Stimulated activated naive B cell treated with anti-CD40 and anti-IgM and Interleukin-4, amounts not matched to agents 10 μg/mL and 1 μg/mL and 100 μg/mL, for 72 hours (primary cell): Measurements from ENCODE around the gene DSG1.

Source experiments
- ATAC-seq, 2 donors: fragments of 150-1000 bp; cut with Tn5 transposase; replicated peaks; 2 replicates each; pipeline ENCODE4 v1.10.0; 2021; ENCODE audit warnings: moderate library complexity in 1 of 2
- DNase-seq: peaks from one replicate; pipeline ENCODE4 v3.0.0; 2021
- H3K27ac Mint-ChIP-seq: one replicate; pipeline ENCODE4 v1.8.0; 2022; ENCODE audit warnings: mild to moderate bottlenecking, mixed read lengths
- H3K27me3 Mint-ChIP-seq, 2 donors: one replicate each; pipeline ENCODE4 v1.8.0; 2022; ENCODE audit warnings: mixed read lengths in 2 of 2
- H3K36me3 Mint-ChIP-seq, 2 donors: one replicate each; pipeline ENCODE4 v1.8.0; 2022; ENCODE audit warnings: mixed read lengths in 2 of 2, mild to moderate bottlenecking in 1 of 2
- H3K4me1 Mint-ChIP-seq, 2 donors: one replicate each; pipeline ENCODE4 v1.8.0; 2022; ENCODE audit warnings: mixed read lengths in 2 of 2, mild to moderate bottlenecking in 1 of 2
- H3K4me3 Mint-ChIP-seq, 2 donors: one replicate each; pipeline ENCODE4 v1.8.0; 2022; ENCODE audit warnings: mild to moderate bottlenecking in 2 of 2, mixed read lengths in 2 of 2, moderate library complexity in 1 of 2
- H3K9me3 Mint-ChIP-seq, 2 donors: one replicate each; pipeline ENCODE4 v1.8.0; 2022; ENCODE audit warnings: mixed read lengths in 2 of 2, mild to moderate bottlenecking in 1 of 2

Gene DSG1

DNA sequence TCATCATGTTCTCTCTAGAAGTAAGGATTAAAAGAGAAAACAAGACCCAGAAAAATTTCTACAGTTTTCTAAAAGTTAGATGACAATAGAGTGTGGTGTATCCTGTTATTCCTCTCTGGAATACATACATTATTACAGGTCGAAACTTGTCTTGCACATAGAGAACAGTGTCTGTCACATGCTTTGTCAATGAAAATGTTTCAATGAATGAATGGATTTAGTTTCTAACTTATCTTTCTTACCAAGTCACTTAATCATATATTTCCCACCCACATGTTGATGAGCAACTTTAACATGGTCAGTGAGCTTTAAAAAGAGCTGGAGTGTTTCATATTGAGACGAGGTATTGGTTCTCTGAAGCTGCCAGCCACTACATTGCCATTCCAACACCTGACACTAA, 63.0 kb downstream of the DSG1 start:
- no peak for ATAC-seq
- Mint-ChIP-seq H3K36me3 (no peaks in the 10 kb centered on the region), H3K9me3 (peaks cover 0 to 2% of the 10 kb centered on the region in 2 donors), H3K27me3 (no peaks in the 10 kb centered on the region), H3K4me3 (no peak overlapping the region), H3K4me1 (no peaks in the 10 kb centered on the region), H3K27ac (no peak overlapping the region)
- no peak for DNase-seq

DNA sequence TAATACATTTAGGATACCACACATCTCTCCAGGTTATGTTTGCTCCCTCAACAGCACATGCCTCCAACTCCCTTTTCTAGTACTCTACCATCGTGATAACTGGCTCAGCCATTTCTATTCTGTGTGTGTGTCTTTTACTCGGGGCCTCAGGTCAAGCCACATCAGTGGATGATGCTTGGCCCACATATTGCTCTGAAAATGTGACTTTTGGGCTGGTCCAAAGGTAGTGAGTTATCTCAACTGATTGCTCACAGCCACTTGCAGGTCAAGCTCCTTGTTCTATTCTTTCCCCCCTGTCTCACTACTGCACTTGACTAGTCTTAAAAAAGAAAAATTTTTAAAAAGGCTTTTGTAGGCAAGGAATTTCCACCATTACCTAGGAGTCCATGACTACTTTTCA, 64.1 kb downstream of the DSG1 start:
- H3K9me3 Mint-ChIP-seq: peaks cover 0 to 2% of the 10 kb centered on the region in 2 donors
- H3K27ac Mint-ChIP-seq: no peak overlapping the region

DNA sequence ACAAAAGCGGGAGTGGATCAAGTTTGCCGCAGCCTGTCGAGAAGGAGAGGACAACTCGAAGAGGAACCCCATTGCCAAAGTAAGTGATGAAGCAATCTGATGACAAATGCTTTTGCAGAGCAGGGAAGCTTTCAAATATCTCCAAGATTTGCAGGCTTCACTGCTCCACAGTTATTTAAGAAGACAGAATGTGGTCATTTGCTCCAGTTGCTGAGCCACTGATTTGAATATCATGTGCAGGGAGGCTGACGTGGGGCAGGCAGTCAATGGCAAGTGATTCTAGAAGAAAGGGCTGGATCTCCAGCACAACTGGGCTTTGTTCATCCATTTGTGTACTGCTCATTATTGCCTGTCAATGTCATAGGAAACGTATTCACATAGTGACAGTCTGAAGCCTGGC, 68.8 kb downstream of the DSG1 start:
- Mint-ChIP-seq H3K9me3 (no peaks in the 10 kb centered on the region), H3K4me3 (no peak overlapping the region), H3K36me3 (no peaks in the 10 kb centered on the region), H3K4me1 (no peaks in the 10 kb centered on the region), H3K27ac (no peak overlapping the region), H3K27me3 (no peaks in the 10 kb centered on the region)
- DNase-seq (no peak), ATAC-seq (no peak)

More for the DNA sequence above, 64.1 kb downstream of the DSG1 start:
- ATAC-seq: no peak
- no peaks in the 10 kb centered on the region for H3K36me3 Mint-ChIP-seq
- no peaks in the 10 kb centered on the region for H3K27me3 Mint-ChIP-seq
- no peak for DNase-seq
- H3K4me3 Mint-ChIP-seq: no peak overlapping the region
- H3K4me1 Mint-ChIP-seq: no peaks in the 10 kb centered on the region

DNA sequence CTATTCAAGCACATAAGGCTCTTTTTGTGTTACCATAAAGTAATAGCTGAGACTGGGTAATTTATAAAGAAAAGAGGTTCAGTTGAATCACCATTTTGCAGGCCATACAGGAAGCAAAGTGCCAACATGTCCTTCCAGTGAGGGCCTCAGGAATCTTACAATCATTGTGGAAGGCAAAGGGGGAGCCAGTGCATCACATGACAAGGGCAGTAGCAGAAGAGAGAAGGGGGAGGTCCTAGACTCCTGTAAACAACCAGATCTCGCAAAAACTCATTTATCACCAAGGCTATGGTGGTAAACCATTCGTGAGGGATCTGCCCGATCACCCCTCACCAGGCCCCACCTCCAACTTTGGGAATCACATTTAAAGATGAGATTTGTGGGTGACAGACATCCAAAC, 75.3 kb downstream of the DSG1 start:
- H3K27ac Mint-ChIP-seq: no peak overlapping the region
- no peaks in the 10 kb centered on the region for H3K36me3 Mint-ChIP-seq
- H3K27me3 Mint-ChIP-seq: no peaks in the 10 kb centered on the region
- no peaks in the 10 kb centered on the region for H3K9me3 Mint-ChIP-seq
- no peak overlapping the region for H3K4me3 Mint-ChIP-seq
- no peaks in the 10 kb centered on the region for H3K4me1 Mint-ChIP-seq
- ATAC-seq (no peak), DNase-seq (no peak)

DNA sequence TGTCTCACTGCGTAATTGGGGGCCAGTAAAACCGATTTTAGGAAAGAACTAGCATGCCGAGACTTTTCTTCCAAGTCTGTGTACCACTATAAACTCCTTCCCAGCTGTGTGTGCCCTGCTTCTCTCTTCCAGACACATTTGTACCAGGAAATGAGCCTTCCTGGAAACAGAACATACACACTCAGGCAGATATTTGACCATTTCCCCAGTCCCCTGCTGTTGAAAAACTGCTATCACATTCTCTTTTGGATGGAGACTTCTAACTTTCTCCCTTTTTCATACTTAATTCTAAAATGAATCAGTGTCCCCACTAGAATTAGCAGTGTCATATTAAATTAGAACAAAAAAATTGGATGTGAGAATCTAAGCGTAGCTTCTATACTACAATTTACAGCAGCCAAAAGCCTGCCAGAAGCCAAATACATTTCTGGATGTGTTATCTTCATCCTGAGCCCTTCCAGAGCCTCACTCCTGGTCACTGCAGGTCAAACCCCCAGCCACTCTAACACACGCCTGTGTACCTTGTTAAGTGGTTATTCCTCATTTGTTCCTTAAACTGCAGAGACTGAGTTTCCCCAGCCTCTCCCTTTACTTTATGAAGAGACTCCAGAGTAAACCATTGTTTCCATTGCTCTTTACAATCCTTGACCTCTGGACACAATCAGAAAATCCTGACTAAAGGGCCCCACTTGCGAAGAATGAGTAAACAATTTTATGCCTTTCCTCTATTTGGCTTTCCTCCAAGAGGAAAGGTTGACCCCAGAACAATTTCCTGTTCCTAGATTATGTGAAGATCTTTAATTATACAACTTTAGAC, 79.0 kb downstream of the DSG1 start:
- Mint-ChIP-seq H3K36me3 (no peaks in the 10 kb centered on the region), H3K9me3 (no peaks in the 10 kb centered on the region)

DNA sequence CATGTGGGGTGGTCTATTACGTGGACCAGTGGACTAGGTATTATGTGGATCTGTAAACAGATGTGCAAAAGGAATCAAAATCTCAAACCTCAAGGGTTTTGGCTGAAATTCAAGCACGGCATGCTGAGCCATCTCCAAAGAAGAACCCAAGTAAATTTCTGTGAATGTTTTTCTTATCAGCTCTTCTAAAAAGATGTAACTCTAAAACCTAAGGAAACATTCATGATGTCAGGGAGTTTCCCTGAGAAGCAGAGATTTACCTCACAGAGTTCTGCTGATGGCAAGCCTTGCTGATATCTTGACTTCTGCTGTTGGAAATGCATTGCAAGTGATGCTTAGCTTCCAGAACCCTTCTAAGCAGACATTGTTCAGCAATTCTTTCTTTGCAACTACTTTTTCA, 80.2 kb downstream of the DSG1 start:
- no peaks in the 10 kb centered on the region for H3K36me3 Mint-ChIP-seq
- H3K4me3 Mint-ChIP-seq: no peak overlapping the region
- no peaks in the 10 kb centered on the region for H3K4me1 Mint-ChIP-seq
- H3K27me3 Mint-ChIP-seq: no peaks in the 10 kb centered on the region
- ATAC-seq (no peak), DNase-seq (no peak)
- H3K9me3 Mint-ChIP-seq: no peaks in the 10 kb centered on the region
- no peak overlapping the region for H3K27ac Mint-ChIP-seq

More for the DNA sequence above, 79.0 kb downstream of the DSG1 start:
- no peak overlapping the region for H3K27ac Mint-ChIP-seq
- H3K27me3 Mint-ChIP-seq: no peaks in the 10 kb centered on the region
- no peak for DNase-seq
- no peak for ATAC-seq
- no peak overlapping the region for H3K4me3 Mint-ChIP-seq
- H3K4me1 Mint-ChIP-seq: no peaks in the 10 kb centered on the region

DNA sequence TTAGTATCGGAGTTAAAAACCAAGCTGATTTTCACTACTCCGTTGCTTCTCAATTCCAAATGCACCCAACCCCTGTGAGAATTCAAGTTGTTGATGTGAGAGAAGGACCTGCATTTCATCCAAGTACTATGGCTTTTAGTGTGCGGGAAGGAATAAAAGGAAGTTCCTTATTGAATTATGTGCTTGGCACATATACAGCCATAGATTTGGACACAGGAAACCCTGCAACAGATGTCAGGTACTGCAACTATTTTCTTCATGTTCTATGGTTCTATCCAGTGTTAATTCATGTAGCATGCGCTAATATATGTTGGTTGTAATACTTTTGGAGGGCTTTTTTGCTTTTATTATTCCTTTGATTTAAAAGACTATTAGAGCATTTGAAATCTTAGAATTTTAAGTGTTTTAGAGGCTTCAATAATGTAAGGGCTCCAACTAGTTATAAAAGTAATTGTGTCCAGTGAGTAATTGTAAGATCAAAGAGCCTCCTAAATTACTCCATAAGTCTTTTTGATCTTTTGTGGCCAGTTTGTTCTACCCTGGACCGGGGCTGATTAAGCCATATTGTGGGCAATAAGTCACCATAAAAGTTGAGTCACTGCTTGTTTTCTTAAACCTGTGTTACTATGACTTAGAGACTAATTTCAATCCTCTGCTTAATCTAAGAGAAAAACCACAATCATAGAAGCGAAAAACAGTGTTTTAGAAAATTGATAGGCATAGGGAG, 81.5 kb downstream of the DSG1 start:
- Mint-ChIP-seq H3K36me3 (no peaks in the 10 kb centered on the region), H3K4me3 (no peak overlapping the region), H3K27ac (no peak overlapping the region), H3K9me3 (no peaks in the 10 kb centered on the region), H3K4me1 (no peaks in the 10 kb centered on the region), H3K27me3 (no peaks in the 10 kb centered on the region)
- DNase-seq (no peak), ATAC-seq (no peak)

DNA sequence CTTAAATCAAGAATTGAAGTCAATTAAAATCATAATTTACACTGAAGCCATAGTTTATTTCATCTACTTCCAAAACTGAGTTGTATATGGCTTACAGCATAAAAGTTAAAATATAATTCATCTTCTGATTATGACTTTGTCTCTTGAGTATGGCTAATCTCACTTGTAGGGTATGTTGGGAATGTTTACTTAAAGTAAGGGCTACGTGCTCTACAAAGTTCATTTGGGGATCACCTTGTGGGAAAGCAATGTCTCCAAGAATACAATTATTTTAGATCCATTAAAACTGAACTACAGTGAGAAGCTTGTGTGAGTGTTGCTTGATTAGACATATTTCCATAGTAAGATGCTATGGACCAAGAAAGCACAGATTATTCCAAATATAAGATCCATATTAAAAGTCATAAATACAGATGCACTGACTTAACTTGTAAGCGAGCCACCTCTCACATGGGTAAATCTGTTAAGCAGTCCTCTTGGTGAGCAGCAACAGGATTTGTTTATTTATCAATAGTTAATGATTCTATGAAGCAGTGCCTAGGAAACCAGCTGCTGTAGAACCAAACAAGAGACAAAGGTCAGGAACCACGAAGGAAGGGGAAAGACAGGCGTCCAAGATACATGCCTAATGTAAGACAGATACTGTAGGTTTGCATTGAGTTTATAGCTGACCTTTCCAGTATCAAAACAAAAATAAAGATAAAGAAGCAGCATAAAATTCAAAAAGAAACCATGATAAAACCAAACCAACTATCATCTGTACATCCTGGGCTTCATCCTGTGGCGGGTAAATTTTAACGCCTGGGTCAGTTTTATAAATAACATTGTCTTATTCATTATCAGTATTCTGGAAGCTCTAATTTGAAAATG, 83.4 kb downstream of the DSG1 start:
- Mint-ChIP-seq H3K27me3 (no peaks in the 10 kb centered on the region), H3K4me1 (no peaks in the 10 kb centered on the region), H3K4me3 (no peak overlapping the region), H3K27ac (no peak overlapping the region), H3K36me3 (no peaks in the 10 kb centered on the region), H3K9me3 (no peaks in the 10 kb centered on the region)
- DNase-seq (no peak), ATAC-seq (no peak)

DNA sequence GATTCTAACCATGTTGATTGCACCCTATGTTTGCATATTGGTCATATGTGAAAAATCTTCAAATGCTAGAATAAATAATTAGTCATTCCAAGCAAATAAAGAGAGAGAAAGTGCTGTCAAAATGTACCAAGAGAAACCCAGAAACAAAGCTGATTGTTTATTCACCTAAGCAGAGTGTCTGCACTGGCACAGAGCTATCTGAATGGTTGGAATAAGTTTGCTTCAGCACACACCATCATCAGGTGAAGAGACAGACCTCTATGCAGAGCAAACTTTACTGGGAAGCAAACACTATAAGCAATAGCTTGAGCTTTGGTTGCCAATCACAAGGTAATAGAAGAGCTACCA, 84.0 kb downstream of the DSG1 start:
- ATAC-seq: no peak
- Mint-ChIP-seq H3K9me3 (no peaks in the 10 kb centered on the region), H3K4me3 (no peak overlapping the region)

DNA sequence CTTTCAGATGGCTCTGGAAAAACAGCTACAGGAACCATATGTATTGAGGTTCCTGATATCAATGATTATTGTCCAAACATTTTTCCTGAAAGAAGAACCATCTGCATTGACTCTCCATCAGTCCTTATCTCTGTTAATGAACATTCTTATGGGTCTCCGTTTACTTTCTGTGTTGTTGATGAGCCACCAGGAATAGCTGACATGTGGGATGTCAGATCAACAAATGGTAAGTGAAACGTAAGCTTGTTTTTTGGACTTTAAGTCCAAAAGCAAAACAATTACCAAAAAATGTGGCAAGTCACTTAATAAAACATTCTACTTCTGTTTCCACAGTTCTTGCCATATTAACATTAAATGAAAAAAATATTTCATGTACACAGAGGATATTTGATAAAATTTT, 85.4 kb downstream of the DSG1 start:
- H3K4me1 Mint-ChIP-seq: no peaks in the 10 kb centered on the region
- H3K36me3 Mint-ChIP-seq: no peaks in the 10 kb centered on the region
- H3K4me3 Mint-ChIP-seq: no peak overlapping the region
- ATAC-seq (no peak), DNase-seq (no peak)
- no peaks in the 10 kb centered on the region for H3K9me3 Mint-ChIP-seq
- no peaks in the 10 kb centered on the region for H3K27me3 Mint-ChIP-seq
- no peak overlapping the region for H3K27ac Mint-ChIP-seq

More for the DNA sequence above, 84.0 kb downstream of the DSG1 start:
- Mint-ChIP-seq H3K27me3 (no peaks in the 10 kb centered on the region), H3K27ac (no peak overlapping the region), H3K36me3 (no peaks in the 10 kb centered on the region), H3K4me1 (no peaks in the 10 kb centered on the region)
- DNase-seq: no peak
